Measurements from ENCODE around the gene ZNF260. TPM values are rescaled to one million over a fixed set of nuclear protein-coding genes. Genes with fewer than 3 reads are reported as not detected.

ZNF260 gene
- total RNA-seq, 1 donor, result 15.6 TPM

DNA sequence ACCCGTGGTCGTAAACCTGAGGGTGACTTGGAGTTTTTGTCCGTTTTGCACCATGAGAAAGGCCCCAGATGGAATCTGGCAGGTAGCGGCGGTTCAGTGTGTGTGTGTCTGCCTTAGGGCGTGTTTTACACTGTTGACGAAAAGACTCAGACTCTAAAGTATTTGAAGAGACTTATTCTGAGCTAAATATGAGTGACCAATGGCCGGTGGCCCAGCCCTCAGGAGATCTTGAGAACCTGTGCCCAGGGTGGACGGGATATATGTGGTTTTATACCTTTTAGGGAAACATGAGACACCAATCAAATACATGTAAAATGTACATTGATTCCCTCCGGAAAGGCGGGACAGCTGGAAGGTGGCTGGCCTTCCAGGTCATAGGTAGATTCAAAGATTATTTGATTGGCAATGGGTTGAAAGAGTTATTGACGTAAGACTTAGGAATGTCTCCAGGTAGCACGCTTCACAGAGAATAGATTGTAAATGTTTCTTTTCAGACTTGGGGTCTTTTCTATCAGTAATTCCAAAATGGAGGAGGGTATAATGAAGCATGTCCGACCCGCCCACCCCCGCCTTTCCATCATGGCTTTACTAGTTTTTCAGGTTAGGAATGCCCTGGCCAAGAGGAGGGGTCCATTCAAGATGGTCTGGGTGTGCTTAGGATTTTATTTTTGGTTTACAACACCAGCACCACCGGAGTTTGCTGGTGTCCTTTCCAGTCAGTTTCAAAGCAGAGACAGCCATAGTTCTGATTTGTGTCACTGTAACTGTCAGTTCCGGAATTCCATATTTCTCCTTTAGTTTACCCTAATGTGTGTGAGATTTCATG, 46.0 kb upstream of the ZNF260 start:
- Histone ChIP-seq H3K4me1 (ENCODE audit: insufficient read depth, low read length) (peaks cover 12% of the 10 kb centered on the region), H4K20me1 (ENCODE audit: insufficient read depth, low read length) (no peaks in the 10 kb centered on the region), H3K79me2 (ENCODE audit: insufficient read depth, low read length) (peaks cover 63% of the 10 kb centered on the region), H2AFZ (ENCODE audit: low read length) (peak overlapping the region; percentile 99), H3K27me3 (ENCODE audit: insufficient read depth, low read length) (no peaks in the 10 kb centered on the region), H3K9me3 (ENCODE audit: low read depth, low read length) (no peaks in the 10 kb centered on the region), H3K4me2 (ENCODE audit: insufficient read depth, low read length) (peak overlapping the region; percentile 94), H3K36me3 (ENCODE audit: insufficient read depth, low read length) (peaks cover 19% of the 10 kb centered on the region), H3K27ac (ENCODE audit: low read depth, low read length) (peak overlapping the region; percentile 89), H3K4me3 (ENCODE audit: insufficient read depth, low read length) (peak overlapping the region; percentile 97)
- TF ChIP-seq, protein P1, sequence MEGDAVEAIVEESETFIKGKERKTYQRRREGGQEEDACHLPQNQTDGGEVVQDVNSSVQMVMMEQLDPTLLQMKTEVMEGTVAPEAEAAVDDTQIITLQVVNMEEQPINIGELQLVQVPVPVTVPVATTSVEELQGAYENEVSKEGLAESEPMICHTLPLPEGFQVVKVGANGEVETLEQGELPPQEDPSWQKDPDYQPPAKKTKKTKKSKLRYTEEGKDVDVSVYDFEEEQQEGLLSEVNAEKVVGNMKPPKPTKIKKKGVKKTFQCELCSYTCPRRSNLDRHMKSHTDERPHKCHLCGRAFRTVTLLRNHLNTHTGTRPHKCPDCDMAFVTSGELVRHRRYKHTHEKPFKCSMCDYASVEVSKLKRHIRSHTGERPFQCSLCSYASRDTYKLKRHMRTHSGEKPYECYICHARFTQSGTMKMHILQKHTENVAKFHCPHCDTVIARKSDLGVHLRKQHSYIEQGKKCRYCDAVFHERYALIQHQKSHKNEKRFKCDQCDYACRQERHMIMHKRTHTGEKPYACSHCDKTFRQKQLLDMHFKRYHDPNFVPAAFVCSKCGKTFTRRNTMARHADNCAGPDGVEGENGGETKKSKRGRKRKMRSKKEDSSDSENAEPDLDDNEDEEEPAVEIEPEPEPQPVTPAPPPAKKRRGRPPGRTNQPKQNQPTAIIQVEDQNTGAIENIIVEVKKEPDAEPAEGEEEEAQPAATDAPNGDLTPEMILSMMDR (IDR thresholded peaks at IDR 0.05; ENCODE audit: extremely low read depth, low read depth, low read length), result no peak
- peak; percentile 18 for DNase-seq (ENCODE audit: insufficient read length, low spot score, missing footprints)

- H3K27ac ChIP-seq (ENCODE audit: low read depth, low read length), result peak within 1 kb of the TSS; percentile 89
- H3K4me1 ChIP-seq (ENCODE audit: insufficient read depth, low read length), result peaks cover 12% of the 10 kb centered on the region
- no peaks in the 10 kb centered on the region for H4K20me1 ChIP-seq (ENCODE audit: insufficient read depth, low read length)
- H2AFZ ChIP-seq (ENCODE audit: low read length), result peak within 1 kb of the TSS; percentile 99
- H3K36me3 ChIP-seq (ENCODE audit: insufficient read depth, low read length), result peaks cover 17% of the 10 kb centered on the region
- peak within 1 kb of the TSS; percentile 97 for H3K4me3 ChIP-seq (ENCODE audit: insufficient read depth, low read length)
- H3K9me3 ChIP-seq (ENCODE audit: low read depth, low read length), result no peaks in the 10 kb centered on the region
- no peaks in the 10 kb centered on the region for H3K27me3 ChIP-seq (ENCODE audit: insufficient read depth, low read length)
- H3K79me2 ChIP-seq (ENCODE audit: insufficient read depth, low read length), result peaks cover 70% of the 10 kb centered on the region
- TF ChIP-seq, protein P1 (IDR thresholded peaks at IDR 0.05; ENCODE audit: extremely low read depth, low read depth, low read length), result no peak
- H3K4me2 ChIP-seq (ENCODE audit: insufficient read depth, low read length), result peak within 1 kb of the TSS; percentile 94
- DNase-seq (ENCODE audit: insufficient read length, low spot score, missing footprints), result peak; percentile 95
These were observed 45.2 kb upstream of the ZNF260 start, which contains the start of gene ZNF529 for GRCh38 chr19:36573020-36573894. Gene ZNF529, minus strand, starts transcription at chr19:36573292. Its CDS starts 946 bp downstream, at chr19:36572346.

DNA sequence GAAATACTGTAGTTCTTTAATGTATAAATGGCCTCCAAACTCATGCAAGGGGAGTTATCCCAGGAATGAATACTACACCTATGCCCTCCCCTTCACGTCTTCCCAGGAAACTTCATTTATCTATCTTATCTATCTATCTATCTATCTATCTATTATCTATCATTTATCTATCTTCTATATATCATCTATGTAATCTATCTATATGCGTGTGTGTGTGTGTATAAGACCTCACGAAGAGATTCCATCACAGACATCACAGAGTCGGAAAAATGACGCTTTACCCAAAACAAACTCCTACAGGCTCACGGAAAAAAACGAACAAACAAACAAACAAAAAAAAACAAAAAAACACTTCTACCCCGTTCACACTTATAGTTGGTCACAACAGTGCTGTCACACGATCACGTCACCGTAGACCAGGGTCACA, 44.5 kb upstream of the ZNF260 start:
- TF ChIP-seq, protein P1 (IDR thresholded peaks at IDR 0.05; ENCODE audit: extremely low read depth, low read depth, low read length), result no peak
- peak overlapping the region; percentile 97 for H3K4me3 ChIP-seq (ENCODE audit: insufficient read depth, low read length)

More for the DNA sequence above, 44.5 kb upstream of the ZNF260 start:
- no peaks in the 10 kb centered on the region for H3K27me3 ChIP-seq (ENCODE audit: insufficient read depth, low read length)
- H3K27ac ChIP-seq (ENCODE audit: low read depth, low read length), result peak overlapping the region; percentile 89
- no peaks in the 10 kb centered on the region for H4K20me1 ChIP-seq (ENCODE audit: insufficient read depth, low read length)
- H3K79me2 ChIP-seq (ENCODE audit: insufficient read depth, low read length), result peaks cover 75% of the 10 kb centered on the region
- no peaks in the 10 kb centered on the region for H3K9me3 ChIP-seq (ENCODE audit: low read depth, low read length)
- H2AFZ ChIP-seq (ENCODE audit: low read length), result peak overlapping the region; percentile 99
- peaks cover 12% of the 10 kb centered on the region for H3K4me1 ChIP-seq (ENCODE audit: insufficient read depth, low read length)
- H3K4me2 ChIP-seq (ENCODE audit: insufficient read depth, low read length), result peak overlapping the region; percentile 94
- H3K36me3 ChIP-seq (ENCODE audit: insufficient read depth, low read length), result peaks cover 12% of the 10 kb centered on the region
- no peak for DNase-seq (ENCODE audit: insufficient read length, low spot score, missing footprints)

Measured in osteoblast (primary cell).